ENCODE data around the gene SPINK1.
"Not testable (repeated sequence)": the region's sequence is repeated elsewhere in the genome, so short reads cannot be mapped to it uniquely, and the experiment has no call there.

SPINK1 gene

GRCh38 chr5:147871980-147872549, 40.6 kb upstream of the SPINK1 start:
- H3K4me3 ChIP-seq (ENCODE audit: low read depth, low read length); DNase-seq (ENCODE audit: low read depth): not testable (repeated sequence)

GRCh38 chr5:147869892-147870291, 38.4 kb upstream of the SPINK1 start:
- not testable (repeated sequence) for DNase-seq (ENCODE audit: low read depth)

GRCh38 chr5:147869112-147869511, 37.6 kb upstream of the SPINK1 start:
- TF ChIP-seq CTCF (IDR thresholded peaks at IDR 0.05; ENCODE audit: insufficient read depth, low read depth, low read length, missing control alignments) = no peak
- DNase-seq (ENCODE audit: low read depth) = no peak
- H3K4me3 ChIP-seq (ENCODE audit: low read depth, low read length) = no peak overlapping the region

More at GRCh38 chr5:147869892-147870291, 38.4 kb upstream of the SPINK1 start:
- not testable (repeated sequence) for H3K4me3 ChIP-seq (ENCODE audit: low read depth, low read length)

GRCh38 chr5:147863454-147864158, 32.1 kb upstream of the SPINK1 start:
- DNase-seq (ENCODE audit: low read depth) = no peak
- no peak overlapping the region for H3K4me3 ChIP-seq (ENCODE audit: low read depth, low read length)
- no peak for TF ChIP-seq CTCF (IDR thresholded peaks at IDR 0.05; ENCODE audit: insufficient read depth, low read depth, low read length, missing control alignments)

- no peak for TF ChIP-seq CTCF (IDR thresholded peaks at IDR 0.05; ENCODE audit: insufficient read depth, low read depth, low read length, missing control alignments)
- DNase-seq (ENCODE audit: low read depth) = no peak
- H3K4me3 ChIP-seq (ENCODE audit: low read depth, low read length) = no peak overlapping the region
Observed at GRCh38 chr5:147860641-147861025, 29.2 kb upstream of the SPINK1 start.

GRCh38 chr5:147859962-147860640, 28.6 kb upstream of the SPINK1 start:
- no peak for DNase-seq (ENCODE audit: low read depth)
- no peak overlapping the region for H3K4me3 ChIP-seq (ENCODE audit: low read depth, low read length)
- TF ChIP-seq CTCF (IDR thresholded peaks at IDR 0.05; ENCODE audit: insufficient read depth, low read depth, low read length, missing control alignments) = no peak

GRCh38 chr5:147858565-147858964, 27.1 kb upstream of the SPINK1 start:
- no peak for TF ChIP-seq CTCF (IDR thresholded peaks at IDR 0.05; ENCODE audit: insufficient read depth, low read depth, low read length, missing control alignments)
- H3K4me3 ChIP-seq (ENCODE audit: low read depth, low read length) = no peak overlapping the region
- no peak for DNase-seq (ENCODE audit: low read depth)

Measured in GM12865 (cell line).